HG03520 (cell line): ENCODE data around the gene MYLIP.
"Not testable (repeated sequence)": the region's sequence is repeated elsewhere in the genome, so short reads cannot be mapped to it uniquely, and the experiment has no call there.

ENCODE experiments used
- ATAC-seq: cut with Tn5 transposase; IDR thresholded peaks from one replicate; pipeline ENCODE4 v1.9.1; 2021; ENCODE audit warnings: mild to moderate bottlenecking, moderate library complexity; ENCODE audit not compliant: unreplicated experiment

Gene MYLIP

GRCh38 chr6:16168858-16169257 lies 40.0 kb downstream of the MYLIP start:
- ATAC-seq, result no peak

- no peak for ATAC-seq
Observed at GRCh38 chr6:16171400-16171799, 42.5 kb downstream of the MYLIP start.

GRCh38 chr6:16173167-16173940 lies 44.5 kb downstream of the MYLIP start:
- ATAC-seq, result no peak

- no peak for ATAC-seq
Observed at GRCh38 chr6:16174416-16175078, 45.7 kb downstream of the MYLIP start.

- ATAC-seq, result not testable (repeated sequence)
Observed at GRCh38 chr6:16176600-16176999, 47.7 kb downstream of the MYLIP start.

GRCh38 chr6:16177881-16178280 lies 49.0 kb downstream of the MYLIP start:
- no peak for ATAC-seq

GRCh38 chr6:16178351-16178750 lies 49.5 kb downstream of the MYLIP start:
- ATAC-seq, result no peak

- ATAC-seq, result no peak
Observed at GRCh38 chr6:16179063-16179462, 50.2 kb downstream of the MYLIP start.

- ATAC-seq, result no peak
Observed at GRCh38 chr6:16179970-16180431, 51.1 kb downstream of the MYLIP start.

GRCh38 chr6:16180696-16181438 lies 52.0 kb downstream of the MYLIP start:
- no peak for ATAC-seq

GRCh38 chr6:16181439-16182297 lies 52.8 kb downstream of the MYLIP start:
- no peak for ATAC-seq

- no peak for ATAC-seq
Observed at GRCh38 chr6:16183187-16183664, 54.3 kb downstream of the MYLIP start.

- ATAC-seq, result no peak
Observed at GRCh38 chr6:16184129-16184528, 55.2 kb downstream of the MYLIP start.

- no peak for ATAC-seq
Observed at GRCh38 chr6:16184551-16184950, 55.7 kb downstream of the MYLIP start.

GRCh38 chr6:16187176-16187575 lies 58.3 kb downstream of the MYLIP start:
- ATAC-seq, result no peak

GRCh38 chr6:16190214-16190613 lies 61.3 kb downstream of the MYLIP start:
- ATAC-seq, result no peak

- no peak for ATAC-seq
Observed at GRCh38 chr6:16196260-16196983, 67.5 kb downstream of the MYLIP start.

- ATAC-seq, result no peak
Observed at GRCh38 chr6:16196984-16197546, 68.2 kb downstream of the MYLIP start.
